NCI-H82 (cell line): Measurements from ENCODE around the gene ARL4C.

Experiments used
- DNase-seq: peaks from one replicate; lab custom pipeline; 2025; lab: John Stamatoyannopoulos, UW

Gene ARL4C

DNA sequence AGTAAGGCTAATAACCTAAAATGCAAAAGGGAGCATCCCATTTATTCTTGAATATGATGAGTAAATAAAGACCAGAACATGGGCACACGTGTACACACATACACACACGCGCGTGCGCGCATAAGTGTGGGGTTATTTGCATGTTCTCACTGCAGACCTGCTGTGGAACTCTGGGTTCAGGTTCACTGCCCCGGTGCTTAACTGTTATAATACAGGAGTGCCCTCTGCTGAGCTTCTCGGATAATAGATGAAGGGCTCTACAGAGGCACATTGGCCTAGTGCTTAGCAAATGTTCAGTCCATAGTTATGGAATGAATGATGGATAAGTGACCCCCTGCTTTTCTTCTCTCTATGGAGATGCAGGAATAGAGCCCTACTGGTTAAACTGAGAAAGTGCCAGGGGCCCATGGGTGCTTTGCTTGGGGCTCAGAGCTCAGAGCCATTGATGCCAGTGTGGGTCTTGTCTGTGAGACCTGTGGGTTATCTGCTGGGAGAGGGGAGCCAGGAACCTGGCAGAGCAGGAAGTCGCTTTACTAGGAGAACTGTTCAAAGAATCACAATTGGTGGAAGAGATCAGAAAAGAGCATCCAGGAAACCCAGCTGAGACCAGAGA lies 3.6 kb upstream of the ARL4C start:
- DNase-seq = peak; percentile 83

DNA sequence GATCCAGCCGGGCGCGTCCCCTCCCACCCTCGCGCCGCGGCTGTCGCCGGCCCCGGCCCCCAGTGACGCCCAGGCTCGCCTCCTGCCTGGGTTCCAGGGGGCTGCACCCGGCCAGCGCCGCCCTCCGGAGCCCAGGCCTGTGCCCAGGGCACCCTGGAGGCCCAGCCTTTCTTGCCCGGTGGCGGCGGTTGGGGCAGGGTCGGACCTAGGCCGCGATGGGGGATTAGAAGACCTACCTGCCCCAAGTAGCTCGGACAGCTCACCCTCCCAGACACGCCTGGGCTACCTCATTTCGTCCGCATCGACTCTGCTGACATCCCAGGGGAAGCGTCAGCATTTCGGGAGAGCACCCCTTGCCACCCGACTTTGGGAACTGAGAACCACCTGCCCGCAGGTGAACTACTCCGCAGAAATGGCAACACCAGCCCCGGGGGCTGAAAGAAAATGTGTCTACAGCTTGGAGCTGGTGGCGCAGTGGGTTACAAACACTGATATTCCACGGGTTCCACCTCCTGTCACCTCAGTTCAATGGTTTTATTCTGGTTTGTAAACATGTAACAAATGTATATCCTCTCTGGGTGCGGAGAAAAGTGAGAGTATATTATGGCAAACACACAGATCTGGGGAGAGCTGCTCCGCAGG lies 834 bp upstream of the ARL4C start:
- no peak for DNase-seq

DNA sequence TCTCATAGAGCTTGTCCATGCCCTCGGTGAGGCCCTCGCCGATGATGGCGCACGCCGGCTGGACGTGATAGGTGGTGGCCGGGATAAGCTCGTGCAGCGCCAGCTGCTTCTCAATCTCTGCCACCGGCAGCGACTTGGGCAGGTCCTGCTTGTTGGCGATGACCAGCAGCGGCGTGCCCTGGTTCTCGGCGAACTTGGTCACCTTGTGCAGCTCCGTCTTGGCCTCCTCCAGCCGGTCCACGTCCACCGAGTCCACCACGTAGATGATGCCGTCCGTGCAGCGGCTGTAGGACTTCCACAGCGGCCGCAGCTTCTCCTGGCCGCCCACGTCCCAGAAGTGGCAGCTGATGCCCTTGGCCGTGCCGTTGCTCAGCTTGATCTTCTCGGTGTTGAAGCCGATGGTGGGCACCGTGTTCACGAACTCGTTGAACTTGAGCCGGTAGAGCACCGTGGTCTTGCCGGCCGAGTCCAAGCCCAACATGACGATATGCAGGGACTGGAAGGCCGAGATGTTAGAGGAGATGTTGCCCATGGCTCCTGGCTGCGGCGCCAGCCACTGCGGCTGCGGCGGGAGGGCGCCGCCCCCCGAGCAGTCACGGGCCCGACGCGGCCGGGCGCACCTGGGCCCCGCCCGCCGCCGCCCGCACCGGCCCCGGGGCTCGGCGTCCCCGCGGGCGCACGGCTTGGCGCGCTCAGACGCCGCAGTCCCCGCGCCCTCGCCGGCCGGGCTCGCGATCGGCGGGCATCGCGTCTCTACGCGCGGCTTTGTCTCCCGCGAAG lies 636 bp downstream of the ARL4C start:
- DNase-seq = peak; percentile 70

DNA sequence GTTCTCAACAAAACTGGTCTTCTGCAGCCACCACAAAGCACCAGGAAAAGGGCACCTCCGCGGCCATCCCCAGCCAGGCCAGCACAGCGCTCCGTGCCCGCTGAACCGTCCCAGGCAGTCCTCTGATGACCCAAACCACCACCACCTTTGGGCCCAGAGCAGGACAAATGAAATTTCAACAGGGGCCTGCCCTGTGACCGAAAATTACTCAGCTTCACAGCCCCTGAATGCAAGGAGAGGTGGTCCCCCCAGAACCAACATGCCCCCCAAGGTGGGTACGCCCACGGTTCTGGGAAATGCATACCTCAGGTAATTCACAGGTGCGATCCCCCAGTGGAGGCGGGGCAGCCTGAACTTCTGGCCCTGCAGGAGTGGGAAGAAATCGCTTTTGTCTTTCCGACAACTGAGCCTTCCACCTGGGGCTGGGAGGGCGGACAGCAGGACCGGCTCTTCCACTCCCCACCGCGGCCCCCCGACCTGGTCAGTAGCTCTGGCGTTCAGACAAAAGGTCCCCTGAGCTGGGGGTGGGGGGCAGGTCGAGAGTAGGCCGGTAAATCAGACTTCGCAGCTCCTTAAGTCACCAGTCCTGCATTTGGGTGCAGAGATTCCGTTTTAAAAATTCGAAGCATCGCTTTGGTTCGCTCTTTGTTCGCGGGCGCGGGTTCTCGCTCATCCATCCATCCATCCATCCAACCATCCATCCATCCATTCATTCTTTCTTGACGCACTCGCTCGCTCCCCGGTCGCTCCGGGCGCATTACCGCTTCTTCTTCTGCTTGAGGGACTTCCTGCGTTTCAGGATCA lies 1.4 kb downstream of the ARL4C start:
- DNase-seq = no peak

DNA sequence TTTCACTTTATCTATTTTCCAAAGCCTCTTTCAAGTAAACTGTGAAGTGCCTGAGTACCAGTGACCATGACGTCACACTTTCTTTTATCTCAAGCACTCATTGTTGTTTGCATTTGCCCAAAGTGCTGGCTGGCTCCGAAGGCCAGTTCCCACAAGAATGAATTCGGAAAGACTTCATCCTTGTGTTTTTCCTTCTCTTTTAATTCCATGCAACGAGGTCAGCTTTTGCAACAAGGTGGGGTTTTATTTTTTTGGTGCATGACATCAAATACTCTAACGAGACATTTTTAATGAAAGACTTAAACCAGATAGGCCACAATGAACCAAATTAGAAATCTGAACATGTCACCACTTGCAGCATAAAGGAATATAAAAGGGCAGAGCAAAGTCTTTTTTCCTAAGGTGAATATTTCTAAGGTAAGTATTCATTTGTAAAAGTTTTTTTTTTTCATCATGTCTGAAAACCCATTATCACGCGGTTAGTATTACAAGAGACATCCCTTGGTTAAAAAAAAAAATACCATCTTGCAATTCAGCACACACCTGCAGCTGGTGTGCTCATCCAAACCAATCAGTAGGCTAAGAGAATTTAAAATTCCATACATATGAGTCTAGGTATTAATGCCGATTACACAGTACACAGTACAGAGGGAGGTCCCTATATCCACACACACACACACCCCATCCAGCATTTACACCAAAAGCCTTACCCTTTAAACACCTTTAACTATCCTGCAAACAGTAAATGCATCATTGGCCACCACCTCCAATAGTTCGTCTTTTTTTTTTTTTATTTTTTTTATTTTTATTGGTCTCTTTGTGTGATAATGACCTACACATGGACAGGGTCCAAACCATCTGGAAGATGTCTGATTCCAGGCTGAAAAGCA lies 2.3 kb downstream of the ARL4C start:
- peak; percentile 41 for DNase-seq

DNA sequence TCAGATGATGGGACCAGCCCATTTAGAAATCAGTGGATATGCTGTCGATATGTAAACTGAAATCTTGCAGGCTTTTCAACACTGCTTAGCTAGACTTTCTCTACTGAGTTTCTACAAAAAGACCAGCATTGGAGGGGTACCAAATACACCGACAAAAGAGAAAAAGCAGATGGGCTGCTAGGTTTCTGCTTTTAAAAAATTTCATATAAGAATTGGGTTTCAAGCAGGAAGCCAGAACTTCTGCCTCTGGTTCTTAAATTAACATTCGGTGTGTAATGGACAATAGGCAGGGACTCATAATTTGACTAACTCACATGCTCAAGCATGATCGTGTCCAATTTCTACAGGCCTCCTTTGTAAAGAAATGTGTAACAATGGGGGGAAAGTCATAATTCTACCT lies 3.1 kb downstream of the ARL4C start:
- no peak for DNase-seq

DNA sequence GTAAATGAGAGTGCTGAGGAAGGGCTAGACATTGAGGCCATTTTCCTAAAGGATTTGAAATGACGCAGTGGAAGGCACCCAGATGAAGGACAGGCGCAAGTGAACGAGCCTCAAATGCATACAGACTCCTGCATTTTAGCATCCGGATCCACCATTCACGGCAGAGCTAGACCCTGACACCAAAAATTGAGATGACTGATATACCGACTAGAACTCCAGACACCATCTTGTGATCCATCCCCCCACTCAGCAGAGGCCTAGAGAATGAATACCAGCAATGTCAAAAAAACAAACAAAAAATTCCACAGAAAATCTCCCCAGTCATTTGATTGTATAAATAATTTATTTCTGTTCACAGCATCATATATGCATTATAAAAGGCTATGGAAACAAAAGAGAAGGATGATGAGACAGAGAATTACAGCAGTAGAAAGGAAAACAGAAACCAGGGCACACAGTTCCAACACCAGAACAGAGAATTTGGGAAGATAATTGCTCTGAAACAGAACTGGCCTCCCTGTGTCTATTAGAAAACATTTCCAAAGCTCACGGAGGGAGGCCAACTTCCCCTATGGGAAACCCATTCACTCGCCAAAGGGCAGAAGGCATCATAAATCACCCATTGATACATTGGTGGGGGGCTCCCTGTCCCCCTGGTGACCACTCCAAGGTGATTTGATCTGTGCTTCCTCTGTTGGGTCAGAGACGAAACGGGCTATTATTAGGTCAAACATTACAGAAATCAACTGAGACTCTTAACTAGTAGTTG lies 4.0 kb downstream of the ARL4C start:
- no peak for DNase-seq

DNA sequence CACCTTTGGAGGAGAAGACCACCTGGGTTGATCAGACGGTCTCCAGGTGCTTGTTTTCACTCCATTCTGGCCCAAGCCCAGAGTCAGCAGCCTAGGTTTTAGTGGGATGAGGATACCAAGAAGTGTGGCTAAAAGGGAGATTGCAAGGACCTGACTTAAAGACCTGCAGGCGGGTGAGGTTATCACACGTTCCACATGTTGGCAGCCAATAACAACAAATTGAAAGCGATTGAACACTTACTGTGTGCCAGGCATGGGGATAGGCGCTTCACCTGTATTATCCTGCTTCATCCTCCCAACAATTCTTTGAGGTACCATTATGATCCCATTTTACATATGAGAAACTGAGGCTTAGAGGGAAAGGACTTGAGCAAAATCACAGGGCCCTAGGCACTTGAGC lies 5.0 kb downstream of the ARL4C start:
- no peak for DNase-seq

DNA sequence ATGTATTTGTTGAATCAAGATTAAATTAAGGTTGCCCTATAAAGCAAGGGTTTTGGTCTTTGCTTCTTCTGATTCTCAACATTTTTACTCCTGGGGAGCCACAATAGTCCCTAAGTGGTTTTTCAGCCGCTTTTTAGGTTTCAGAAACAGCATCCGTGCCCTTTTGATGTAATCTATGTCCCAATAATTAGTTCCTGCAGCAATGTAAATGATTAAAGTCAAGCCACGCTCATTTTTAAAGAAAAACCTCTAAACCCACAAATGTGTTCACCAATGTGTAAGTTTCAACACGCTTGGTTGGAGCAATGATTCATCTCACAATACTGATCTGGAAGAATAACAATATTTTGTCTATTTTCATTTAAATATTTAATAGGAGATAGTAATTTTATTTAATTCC lies 5.6 kb downstream of the ARL4C start:
- no peak for DNase-seq

DNA sequence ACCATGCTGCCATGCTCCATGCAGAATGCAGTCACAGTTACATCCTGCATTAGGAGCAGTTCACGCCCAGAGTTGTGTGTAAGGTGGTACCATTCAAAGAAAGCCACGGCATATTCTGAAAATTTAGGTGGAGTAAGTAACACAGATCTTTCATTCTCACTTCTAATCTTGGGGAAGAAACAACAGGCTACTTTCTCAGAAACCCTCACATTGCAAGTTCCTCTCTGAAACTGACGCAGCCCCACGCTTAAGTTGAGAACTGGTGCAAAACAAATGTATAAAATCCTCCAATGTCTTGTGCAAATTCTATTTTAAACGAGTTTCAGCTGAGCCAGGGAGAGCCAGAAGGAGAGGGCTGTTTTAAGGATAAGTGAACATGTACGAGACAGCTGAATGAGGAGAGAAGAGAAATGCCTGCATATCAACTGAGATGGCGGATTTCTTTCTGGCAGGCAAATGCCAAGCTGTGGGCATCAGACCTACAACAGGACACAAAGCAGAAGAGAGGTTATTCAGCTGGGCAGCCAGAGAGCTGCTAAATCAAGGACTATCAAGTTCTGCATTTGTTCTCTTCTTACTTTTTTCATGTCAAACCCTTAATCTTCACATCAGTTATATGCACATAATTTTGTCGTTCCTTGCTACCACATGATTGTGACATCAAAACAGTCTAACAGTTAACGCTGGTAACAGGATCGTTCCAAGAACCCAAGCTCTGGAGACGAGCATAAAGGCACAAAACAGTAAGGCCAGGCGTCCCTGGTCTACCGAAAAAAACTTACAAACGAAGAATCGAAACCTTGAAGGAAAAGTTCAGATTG lies 6.4 kb downstream of the ARL4C start:
- DNase-seq = no peak

DNA sequence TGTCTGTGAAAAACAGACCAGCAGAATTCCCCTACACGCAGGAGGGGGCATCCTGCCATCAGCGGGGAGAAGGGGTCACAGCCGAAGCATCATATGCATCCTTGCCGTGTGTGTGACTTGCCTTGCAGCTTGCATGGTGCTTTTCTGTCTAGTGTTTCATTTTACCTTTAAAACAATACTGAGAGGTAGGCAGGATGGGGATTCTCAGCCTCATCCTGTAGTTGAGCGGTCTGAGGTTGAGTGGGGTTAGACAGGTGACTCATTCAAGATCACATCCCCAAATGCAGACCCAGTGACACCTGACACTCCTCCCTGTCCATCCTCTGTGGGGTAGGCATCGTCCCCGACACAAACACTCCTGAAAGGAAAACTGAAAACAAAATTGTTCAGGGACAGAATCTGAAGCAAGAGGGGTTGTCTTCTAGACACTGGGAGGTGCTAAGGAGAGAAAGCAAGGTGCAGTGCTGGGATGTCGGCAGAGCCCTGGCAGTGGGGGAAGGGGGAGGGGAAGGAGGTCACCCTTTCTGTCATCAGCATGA lies 7.9 kb downstream of the ARL4C start:
- no peak for DNase-seq

DNA sequence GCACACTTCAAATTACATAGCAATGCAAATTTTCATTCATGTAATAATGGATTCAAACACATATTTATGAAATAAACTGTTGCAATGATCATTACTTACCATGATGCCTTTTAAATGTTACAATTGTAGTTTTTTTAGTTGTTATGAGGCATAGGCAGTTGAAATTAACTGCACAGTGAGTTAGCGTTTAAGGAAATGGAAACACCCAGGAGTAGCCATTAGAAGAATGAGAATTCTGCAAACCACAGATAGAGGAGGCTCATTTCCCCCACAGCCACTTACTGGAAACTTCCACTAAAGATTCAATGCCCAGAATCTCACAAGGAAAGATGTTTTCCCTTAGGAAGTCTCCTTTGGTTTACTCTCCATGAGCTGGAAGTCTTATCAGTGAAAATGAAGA lies 8.4 kb downstream of the ARL4C start:
- DNase-seq = no peak

DNA sequence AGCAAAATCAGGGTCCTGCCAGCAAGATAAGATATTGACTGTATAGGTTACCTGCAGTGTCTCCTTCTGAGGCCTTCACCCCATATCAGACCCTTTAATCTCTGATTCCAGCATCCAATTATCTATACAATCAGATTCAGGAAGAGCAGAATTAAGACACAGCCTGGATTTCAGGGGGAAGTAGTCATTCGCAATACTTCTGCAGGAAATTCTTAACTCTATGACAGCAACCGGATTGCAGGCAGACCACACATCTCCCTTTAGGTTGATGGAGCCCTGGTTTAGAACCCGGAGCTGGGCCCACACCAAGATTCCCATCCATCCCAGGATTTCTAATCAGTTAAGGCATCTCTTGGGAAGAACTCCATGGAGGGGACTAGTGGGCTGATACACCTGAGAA lies 9.5 kb downstream of the ARL4C start:
- no peak for DNase-seq

DNA sequence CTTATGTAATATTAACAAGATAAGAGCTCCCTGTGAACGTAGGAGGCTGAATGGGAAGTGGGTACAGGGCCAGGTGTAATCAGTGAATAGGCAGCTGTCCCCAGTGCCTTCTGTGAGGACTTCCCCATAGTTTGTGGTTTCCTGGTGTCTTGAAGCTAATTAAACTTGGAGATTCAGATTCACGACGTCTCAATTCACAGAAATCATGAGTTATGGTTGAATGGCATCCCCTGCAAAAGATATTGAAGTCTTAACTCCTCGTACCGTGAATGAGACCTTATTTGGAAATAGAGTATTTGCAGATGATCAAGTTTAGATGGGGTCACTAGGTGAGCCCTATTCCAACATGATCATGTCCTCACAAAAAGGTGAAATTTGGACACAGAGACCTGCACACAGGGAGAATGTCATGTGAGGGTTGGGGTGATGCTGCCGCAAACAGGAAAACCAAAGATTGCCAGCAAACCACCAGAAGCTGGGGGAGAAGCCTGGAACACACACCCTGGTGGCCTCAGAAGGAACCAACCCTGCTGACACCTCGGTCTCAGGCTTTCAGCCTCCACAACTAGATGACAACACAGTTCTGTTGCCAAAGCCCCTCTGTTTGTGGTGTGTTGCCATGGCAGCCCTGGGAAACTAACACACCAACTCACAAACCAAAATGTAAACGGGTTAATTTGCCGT lies 13.2 kb downstream of the ARL4C start:
- no peak for DNase-seq

DNA sequence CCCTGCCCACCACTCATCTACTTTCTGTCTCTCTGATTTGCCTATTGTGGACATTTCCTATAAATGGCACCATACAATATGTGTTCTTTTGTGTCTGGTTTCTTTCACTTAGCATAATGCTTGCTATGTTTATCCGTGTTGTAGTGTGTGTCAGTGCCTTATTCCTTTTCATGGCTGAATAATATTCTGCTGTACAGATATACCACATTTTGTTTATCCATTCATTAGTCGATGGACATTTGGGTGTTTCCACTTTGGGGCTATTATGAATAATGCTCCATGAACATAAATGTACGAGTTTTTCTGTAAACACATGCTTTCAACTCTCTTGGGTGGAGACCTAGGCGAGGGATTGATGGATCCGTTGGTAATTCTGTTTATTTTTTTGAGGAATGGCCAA lies 15.6 kb downstream of the ARL4C start:
- no peak for DNase-seq

DNA sequence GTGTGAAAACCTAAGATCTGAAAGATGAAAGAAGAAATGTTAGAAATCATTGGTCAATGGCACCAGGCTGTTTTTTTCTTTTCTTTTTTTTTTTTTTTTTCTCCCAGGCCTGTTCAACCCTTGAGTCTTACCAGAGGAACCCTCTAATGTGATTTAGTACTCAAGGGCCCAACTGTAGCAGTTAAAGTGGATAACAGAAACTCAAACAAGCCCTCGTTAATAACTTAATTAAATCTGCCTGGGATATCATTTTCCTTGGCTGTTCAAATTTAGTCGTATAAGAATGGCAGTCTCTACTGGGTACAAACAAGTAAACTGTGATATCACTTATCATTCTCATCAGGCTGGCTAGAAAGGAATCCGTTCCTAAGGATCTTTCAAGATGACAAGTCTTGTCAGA lies 16.5 kb downstream of the ARL4C start:
- peak; percentile 92 for DNase-seq

DNA sequence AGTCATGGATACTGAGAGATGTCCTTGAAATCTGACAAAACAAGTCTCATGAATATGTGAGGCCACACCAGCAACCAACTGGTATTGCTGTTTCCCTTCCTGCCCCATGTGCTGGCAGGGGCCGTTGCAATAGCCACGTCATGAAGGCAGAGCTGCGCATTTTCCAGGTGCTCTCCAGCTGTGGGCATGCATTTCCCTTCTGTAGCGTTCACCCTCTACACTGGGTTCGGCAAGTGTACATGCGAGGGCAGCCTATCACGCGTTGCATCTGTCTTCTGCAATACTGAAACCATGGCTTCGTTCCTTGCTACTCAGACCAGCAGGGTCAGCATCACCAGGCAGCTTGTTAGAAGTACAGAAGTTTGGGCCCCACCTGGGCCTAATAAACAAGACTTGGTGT lies 17.4 kb downstream of the ARL4C start:
- DNase-seq = no peak

DNA sequence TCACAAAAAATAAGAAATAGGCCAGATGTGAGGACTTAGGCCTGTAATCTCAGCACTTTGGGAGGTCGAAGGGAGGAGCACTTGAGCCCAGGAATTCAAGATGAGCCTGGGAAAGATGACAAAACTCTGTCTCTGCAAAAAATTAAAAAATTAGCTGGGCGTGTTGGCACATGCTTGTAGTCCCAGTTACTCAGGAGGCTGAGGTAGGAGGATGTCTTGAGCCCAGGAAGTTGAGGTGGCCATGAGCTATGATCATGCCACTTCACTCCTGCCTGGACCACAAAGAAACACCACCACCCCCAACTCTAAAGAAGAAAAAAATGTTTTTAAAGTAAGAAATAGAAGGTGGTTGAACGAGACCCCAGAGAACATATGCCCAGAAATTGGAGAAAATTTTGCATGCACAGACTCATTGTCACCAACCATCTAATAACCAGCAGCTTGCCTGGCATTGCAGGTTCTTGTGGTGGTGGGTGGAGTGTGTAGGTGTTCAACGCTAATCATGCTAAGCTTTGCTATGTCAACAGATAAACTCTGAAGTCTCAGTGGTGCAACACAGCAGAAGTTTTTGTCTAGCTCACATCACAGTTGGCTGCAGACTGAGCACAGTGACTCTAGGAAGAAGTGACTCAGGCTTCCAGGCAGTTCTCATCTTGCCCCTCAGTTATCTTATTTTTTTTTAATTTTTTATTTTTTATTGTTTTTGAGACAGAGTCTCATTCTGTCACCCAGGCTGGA lies 18.6 kb downstream of the ARL4C start:
- DNase-seq = no peak
